ENCODE results near the gene DNASE1L1. TPM values are rescaled to one million over a fixed set of nuclear protein-coding genes. Genes with fewer than 3 reads are reported as not detected.
A peak's percentile ranks its signal among the peaks of the same experiment; 100 is the strongest.

The DNASE1L1 gene
- total and polyA plus RNA-seq, 8 donors: 12.5 to 48.7 (median 17.1) TPM

DNA sequence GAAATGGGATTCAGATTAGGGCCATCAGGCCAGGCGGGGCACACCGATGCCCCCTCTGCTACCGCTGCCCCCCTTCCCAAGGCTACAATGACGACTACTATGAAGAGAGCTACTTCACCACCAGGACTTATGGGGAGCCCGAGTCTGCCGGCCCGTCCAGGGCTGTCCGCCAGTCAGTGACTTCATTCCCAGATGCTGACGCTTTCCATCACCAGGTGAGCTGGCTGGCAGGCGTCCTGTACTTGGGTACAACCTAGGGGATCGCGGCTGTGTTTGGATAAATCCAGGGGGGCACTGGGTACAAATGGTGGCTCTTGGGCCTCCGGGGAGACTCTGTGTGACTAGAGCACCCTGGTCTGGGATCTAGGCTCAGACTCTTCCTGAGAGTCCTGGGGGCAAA is 28.9 kb downstream of the DNASE1L1 start:
- Histone ChIP-seq H3K9me3 (no peaks in the 10 kb centered on the region), H3K4me3 (peak overlapping the region; percentile 59 to 75 (median 64)), H3K27me3 (no peaks in the 10 kb centered on the region), H3K4me1 (peaks cover 0 to 32% (median 26%) of the 10 kb centered on the region in 4 donors), H3K27ac (peak overlapping the region; percentile 33 to 99 (median 98)), H3K36me3 (peaks cover 0 to 14% (median 7%) of the 10 kb centered on the region in 4 donors)
- TF ChIP-seq POLR2AphosphoS5 (IDR thresholded peaks at IDR 0.05) (no peak), EP300 (IDR thresholded peaks at IDR 0.05) (no peak), POLR2A (IDR thresholded peaks at IDR 0.05) (no peak)
- TF ChIP-seq, protein P1, sequence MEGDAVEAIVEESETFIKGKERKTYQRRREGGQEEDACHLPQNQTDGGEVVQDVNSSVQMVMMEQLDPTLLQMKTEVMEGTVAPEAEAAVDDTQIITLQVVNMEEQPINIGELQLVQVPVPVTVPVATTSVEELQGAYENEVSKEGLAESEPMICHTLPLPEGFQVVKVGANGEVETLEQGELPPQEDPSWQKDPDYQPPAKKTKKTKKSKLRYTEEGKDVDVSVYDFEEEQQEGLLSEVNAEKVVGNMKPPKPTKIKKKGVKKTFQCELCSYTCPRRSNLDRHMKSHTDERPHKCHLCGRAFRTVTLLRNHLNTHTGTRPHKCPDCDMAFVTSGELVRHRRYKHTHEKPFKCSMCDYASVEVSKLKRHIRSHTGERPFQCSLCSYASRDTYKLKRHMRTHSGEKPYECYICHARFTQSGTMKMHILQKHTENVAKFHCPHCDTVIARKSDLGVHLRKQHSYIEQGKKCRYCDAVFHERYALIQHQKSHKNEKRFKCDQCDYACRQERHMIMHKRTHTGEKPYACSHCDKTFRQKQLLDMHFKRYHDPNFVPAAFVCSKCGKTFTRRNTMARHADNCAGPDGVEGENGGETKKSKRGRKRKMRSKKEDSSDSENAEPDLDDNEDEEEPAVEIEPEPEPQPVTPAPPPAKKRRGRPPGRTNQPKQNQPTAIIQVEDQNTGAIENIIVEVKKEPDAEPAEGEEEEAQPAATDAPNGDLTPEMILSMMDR (IDR thresholded peaks at IDR 0.05): no peak
- intact Hi-C loops (cut with DNase I; ENCODE audit: low total_unique reads): no loop called here
- DNase-seq: peak in 1 of 2 donors; percentile 49
- WGBS, 5 donors: 24 to 50% (median 27%) methylated on average over 6 to 13 of the region's 13 CpGs

DNA sequence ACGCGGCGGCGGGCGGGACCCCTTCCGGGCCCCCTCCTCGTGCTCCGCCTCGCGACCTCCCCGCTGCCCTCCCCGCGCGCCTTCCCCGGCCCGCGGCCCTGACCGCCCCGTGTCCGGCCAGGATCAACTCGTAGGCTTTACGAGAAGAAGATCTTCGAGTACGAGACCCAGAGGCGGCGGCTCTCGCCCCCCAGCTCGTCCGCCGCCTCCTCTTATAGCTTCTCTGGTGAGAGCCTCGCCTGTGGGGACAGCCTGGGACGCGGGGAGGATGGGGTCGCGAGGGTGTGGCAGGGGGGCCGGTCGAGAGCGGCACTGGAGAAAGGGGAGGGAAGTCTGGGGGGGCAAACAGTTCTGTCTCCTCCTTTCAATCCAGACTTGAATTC is 29.5 kb downstream of the DNASE1L1 start:
- Histone ChIP-seq H3K9me3 (no peaks in the 10 kb centered on the region), H3K27me3 (no peaks in the 10 kb centered on the region), H3K4me3 (peak overlapping the region; percentile 59 to 75 (median 64)), H3K36me3 (peaks cover 0 to 14% (median 7%) of the 10 kb centered on the region in 4 donors), H3K27ac (peak overlapping the region; percentile 86 to 99 (median 98)), H3K4me1 (peaks cover 4 to 38% (median 29%) of the 10 kb centered on the region in 4 donors)
- no peak for TF ChIP-seq EP300 (IDR thresholded peaks at IDR 0.05)
- TF ChIP-seq, protein P1 (IDR thresholded peaks at IDR 0.05): no peak
- TF ChIP-seq POLR2A (IDR thresholded peaks at IDR 0.05): no peak
- TF ChIP-seq POLR2AphosphoS5 (IDR thresholded peaks at IDR 0.05): no peak
- WGBS, 5 donors: 0 to 51% (median 4%) methylated on average over 10 to 38 of the region's 38 CpGs
- intact Hi-C loops (cut with DNase I; ENCODE audit: low total_unique reads): no loop called here
- peak in 1 of 2 donors; percentile 44 for DNase-seq

- Histone ChIP-seq H3K4me1 (peaks cover 4 to 42% (median 30%) of the 10 kb centered on the region in 4 donors), H3K9me3 (no peaks in the 10 kb centered on the region)
- TF ChIP-seq POLR2A (IDR thresholded peaks at IDR 0.05) (peak in 1 of 4 donors; percentile 31), EP300 (IDR thresholded peaks at IDR 0.05) (peak; percentile 26), POLR2AphosphoS5 (IDR thresholded peaks at IDR 0.05) (peak; percentile 86 to 94 (median 91))
- TF ChIP-seq, protein P1 (IDR thresholded peaks at IDR 0.05): no peak
Observed at GRCh38 chrX:154378799-154379568, 30.1 kb downstream of the DNASE1L1 start, which contains the start of gene EMD. Gene EMD, plus strand, starts transcription at chrX:154379295. Its CDS starts 190 bp downstream, at chrX:154379485.

GRCh38 chrX:154378059-154378798 is 30.8 kb downstream of the DNASE1L1 start:
- Histone ChIP-seq H3K4me3 (peak overlapping the region; percentile 43 to 51 (median 44)), H3K27me3 (no peaks in the 10 kb centered on the region), H3K36me3 (peaks cover 0 to 14% (median 7%) of the 10 kb centered on the region in 4 donors), H3K27ac (peak overlapping the region; percentile 96 to 99 (median 98)), H3K4me1 (peaks cover 4 to 50% (median 31%) of the 10 kb centered on the region in 4 donors), H3K9me3 (no peaks in the 10 kb centered on the region)
- peak; percentile 70 to 83 for DNase-seq
- intact Hi-C loops (cut with DNase I; ENCODE audit: low total_unique reads): no loop called here
- 0 to 46% (median 9%) methylated on average over 10 to 70 of the region's 79 CpGs for WGBS, 5 donors
- TF ChIP-seq POLR2A (IDR thresholded peaks at IDR 0.05) (peak in 2 of 4 donors; percentile 34 to 48), POLR2AphosphoS5 (IDR thresholded peaks at IDR 0.05) (peak; percentile 40 to 88 (median 84)), EP300 (IDR thresholded peaks at IDR 0.05) (no peak)

More at GRCh38 chrX:154378799-154379568, 30.1 kb downstream of the DNASE1L1 start, which contains the start of gene EMD:
- 0 to 53% (median 6%) methylated on average over 17 to 99 of the region's 103 CpGs for WGBS, 5 donors
- Histone ChIP-seq H3K27ac (peak within 1 kb of the TSS; percentile 96 to 99 (median 98)), H3K4me3 (peak within 1 kb of the TSS; percentile 59 to 75 (median 64)), H3K27me3 (no peaks in the 10 kb centered on the region), H3K36me3 (peaks cover 0 to 14% (median 7%) of the 10 kb centered on the region in 4 donors)
- peak; percentile 96 to 99 for DNase-seq
- intact Hi-C loops (cut with DNase I; ENCODE audit: low total_unique reads): no loop called here

All from stomach (tissue), 9 donors.